Measurements from ENCODE around the gene SPOCK2. TPM values are rescaled to one million over a fixed set of nuclear protein-coding genes. Genes with fewer than 3 reads are reported as not detected.

Gene SPOCK2
- total and polyA plus RNA-seq, 2 of the 13 experiments (the other 11 are each of a cell fraction or from before 2014, with no cell fraction given): 8.6 to 30.6 TPM

DNA sequence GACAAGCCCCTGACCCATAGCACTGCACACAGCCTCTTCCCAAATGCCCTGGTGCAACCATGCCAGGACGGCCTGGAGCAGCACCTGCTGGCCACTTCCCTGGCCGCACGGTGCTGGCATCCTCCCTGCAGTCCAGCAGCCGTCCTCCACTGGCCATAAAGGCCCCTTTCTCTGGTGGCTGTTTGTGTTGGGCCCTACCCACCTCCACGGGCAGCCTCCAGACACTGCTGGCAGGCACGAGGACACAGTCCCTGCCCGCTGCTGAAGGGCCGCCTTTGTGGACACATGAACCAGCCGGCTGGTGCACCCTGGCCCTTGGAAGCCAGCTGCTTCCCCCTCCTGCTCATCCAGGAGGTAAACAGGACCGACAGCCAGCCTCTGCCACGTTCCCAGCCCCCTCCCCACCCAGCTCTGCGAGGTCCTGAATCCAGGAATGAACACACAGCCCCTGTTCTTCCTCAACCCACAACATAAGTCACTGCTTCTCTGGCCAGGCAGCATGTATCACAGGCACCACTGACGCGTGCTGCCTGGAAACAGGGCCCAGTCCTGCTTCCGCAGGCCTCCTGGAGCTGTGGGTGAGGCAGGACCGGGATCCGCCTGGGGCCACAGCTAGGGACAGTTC is 43.8 kb downstream of the SPOCK2 start (continued):
- TF ChIP-seq NPAS2 (CRISPR knock-in tag; IDR thresholded peaks at IDR 0.05; ENCODE audit: borderline replicate concordance): no peak
- no peak for TF ChIP-seq ZNF235 (CRISPR knock-in tag; IDR thresholded peaks at IDR 0.05; ENCODE audit: borderline replicate concordance)
- TF ChIP-seq ZNF644 (CRISPR knock-in tag; IDR thresholded peaks at IDR 0.05; ENCODE audit: low read depth): 0 out of 2 replicates have a peak, but pooled peaks have one; percentile 31
- TF ChIP-seq, protein P1, sequence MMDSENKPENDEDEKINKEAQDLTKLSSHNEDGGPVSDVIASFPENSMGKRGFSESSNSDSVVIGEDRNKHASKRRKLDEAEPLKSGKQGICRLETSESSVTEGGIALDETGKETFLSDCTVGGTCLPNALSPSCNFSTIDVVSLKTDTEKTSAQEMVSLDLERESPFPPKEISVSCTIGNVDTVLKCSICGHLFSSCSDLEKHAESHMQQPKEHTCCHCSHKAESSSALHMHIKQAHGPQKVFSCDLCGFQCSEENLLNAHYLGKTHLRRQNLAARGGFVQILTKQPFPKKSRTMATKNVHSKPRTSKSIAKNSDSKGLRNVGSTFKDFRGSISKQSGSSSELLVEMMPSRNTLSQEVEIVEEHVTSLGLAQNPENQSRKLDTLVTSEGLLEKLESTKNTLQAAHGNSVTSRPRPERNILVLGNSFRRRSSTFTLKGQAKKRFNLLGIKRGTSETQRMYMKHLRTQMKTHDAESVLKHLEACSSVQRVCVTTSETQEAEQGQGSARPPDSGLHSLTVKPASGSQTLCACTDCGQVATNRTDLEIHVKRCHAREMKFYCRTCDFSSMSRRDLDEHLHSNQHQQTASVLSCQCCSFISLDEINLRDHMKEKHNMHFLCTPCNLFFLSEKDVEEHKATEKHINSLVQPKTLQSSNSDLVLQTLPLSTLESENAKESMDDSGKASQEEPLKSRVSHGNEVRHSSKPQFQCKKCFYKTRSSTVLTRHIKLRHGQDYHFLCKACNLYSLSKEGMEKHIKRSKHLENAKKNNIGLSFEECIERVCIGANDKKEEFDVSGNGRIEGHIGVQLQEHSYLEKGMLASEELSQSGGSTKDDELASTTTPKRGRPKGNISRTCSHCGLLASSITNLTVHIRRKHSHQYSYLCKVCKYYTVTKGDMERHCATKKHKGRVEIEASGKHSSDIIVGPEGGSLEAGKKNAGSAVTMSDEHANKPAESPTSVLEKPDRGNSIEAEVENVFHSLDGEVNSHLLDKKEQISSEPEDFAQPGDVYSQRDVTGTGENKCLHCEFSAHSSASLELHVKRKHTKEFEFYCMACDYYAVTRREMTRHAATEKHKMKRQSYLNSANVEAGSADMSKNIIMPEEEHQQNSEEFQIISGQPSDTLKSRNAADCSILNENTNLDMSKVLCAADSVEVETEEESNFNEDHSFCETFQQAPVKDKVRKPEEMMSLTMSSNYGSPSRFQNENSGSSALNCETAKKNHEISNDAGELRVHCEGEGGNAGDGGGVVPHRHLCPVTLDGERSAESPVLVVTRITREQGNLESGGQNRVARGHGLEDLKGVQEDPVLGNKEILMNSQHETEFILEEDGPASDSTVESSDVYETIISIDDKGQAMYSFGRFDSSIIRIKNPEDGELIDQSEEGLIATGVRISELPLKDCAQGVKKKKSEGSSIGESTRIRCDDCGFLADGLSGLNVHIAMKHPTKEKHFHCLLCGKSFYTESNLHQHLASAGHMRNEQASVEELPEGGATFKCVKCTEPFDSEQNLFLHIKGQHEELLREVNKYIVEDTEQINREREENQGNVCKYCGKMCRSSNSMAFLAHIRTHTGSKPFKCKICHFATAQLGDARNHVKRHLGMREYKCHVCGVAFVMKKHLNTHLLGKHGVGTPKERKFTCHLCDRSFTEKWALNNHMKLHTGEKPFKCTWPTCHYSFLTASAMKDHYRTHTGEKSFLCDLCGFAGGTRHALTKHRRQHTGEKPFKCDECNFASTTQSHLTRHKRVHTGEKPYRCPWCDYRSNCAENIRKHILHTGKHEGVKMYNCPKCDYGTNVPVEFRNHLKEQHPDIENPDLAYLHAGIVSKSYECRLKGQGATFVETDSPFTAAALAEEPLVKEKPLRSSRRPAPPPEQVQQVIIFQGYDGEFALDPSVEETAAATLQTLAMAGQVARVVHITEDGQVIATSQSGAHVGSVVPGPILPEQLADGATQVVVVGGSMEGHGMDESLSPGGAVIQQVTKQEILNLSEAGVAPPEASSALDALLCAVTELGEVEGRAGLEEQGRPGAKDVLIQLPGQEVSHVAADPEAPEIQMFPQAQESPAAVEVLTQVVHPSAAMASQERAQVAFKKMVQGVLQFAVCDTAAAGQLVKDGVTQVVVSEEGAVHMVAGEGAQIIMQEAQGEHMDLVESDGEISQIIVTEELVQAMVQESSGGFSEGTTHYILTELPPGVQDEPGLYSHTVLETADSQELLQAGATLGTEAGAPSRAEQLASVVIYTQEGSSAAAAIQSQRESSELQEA (CRISPR knock-in tag; IDR thresholded peaks at IDR 0.05; ENCODE audit: not compliant biosample characterization): no peak
- 0 out of 2 replicates have a peak, but pooled peaks have one; percentile 3 for TF ChIP-seq MLX (CRISPR knock-in tag; IDR thresholded peaks at IDR 0.05)
- TF ChIP-seq ELF4 (CRISPR knock-in tag; IDR thresholded peaks at IDR 0.05; ENCODE audit: borderline replicate concordance): no peak
- TF ChIP-seq ZNF749 (CRISPR knock-in tag; IDR thresholded peaks at IDR 0.05; ENCODE audit: borderline replicate concordance): no peak
- no peak for TF ChIP-seq TBX3 (IDR thresholded peaks at IDR 0.05; ENCODE audit: borderline replicate concordance)
- TF ChIP-seq, protein P2, sequence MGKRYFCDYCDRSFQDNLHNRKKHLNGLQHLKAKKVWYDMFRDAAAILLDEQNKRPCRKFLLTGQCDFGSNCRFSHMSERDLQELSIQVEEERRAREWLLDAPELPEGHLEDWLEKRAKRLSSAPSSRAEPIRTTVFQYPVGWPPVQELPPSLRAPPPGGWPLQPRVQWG (CRISPR knock-in tag; IDR thresholded peaks at IDR 0.05; ENCODE audit: borderline replicate concordance, low read depth): no peak
- TF ChIP-seq ZMAT3 (CRISPR knock-in tag; conservative IDR thresholded peaks at IDR 0.05): 0 out of 2 replicates have a peak, but pooled peaks have one; percentile 50
- TF ChIP-seq, protein P3, sequence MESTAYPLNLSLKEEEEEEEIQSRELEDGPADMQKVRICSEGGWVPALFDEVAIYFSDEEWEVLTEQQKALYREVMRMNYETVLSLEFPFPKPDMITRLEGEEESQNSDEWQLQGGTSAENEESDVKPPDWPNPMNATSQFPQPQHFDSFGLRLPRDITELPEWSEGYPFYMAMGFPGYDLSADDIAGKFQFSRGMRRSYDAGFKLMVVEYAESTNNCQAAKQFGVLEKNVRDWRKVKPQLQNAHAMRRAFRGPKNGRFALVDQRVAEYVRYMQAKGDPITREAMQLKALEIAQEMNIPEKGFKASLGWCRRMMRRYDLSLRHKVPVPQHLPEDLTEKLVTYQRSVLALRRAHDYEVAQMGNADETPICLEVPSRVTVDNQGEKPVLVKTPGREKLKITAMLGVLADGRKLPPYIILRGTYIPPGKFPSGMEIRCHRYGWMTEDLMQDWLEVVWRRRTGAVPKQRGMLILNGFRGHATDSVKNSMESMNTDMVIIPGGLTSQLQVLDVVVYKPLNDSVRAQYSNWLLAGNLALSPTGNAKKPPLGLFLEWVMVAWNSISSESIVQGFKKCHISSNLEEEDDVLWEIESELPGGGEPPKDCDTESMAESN (CRISPR knock-in tag; conservative IDR thresholded peaks at IDR 0.05): peak; percentile 63; the same call in 1 of the 2 replicates
- TF ChIP-seq MATR3 (CRISPR knock-in tag; IDR thresholded peaks at IDR 0.05): no peak
- TF ChIP-seq ZNF709 (CRISPR knock-in tag; IDR thresholded peaks at IDR 0.05): no peak
- no peak for TF ChIP-seq CREM (IDR thresholded peaks at IDR 0.05)
- no peak for TF ChIP-seq CREM (CRISPR knock-in tag; IDR thresholded peaks at IDR 0.05)
- TF ChIP-seq RXRA (CRISPR knock-in tag; IDR thresholded peaks at IDR 0.05): peak; percentile 74
- TF ChIP-seq, protein P4, sequence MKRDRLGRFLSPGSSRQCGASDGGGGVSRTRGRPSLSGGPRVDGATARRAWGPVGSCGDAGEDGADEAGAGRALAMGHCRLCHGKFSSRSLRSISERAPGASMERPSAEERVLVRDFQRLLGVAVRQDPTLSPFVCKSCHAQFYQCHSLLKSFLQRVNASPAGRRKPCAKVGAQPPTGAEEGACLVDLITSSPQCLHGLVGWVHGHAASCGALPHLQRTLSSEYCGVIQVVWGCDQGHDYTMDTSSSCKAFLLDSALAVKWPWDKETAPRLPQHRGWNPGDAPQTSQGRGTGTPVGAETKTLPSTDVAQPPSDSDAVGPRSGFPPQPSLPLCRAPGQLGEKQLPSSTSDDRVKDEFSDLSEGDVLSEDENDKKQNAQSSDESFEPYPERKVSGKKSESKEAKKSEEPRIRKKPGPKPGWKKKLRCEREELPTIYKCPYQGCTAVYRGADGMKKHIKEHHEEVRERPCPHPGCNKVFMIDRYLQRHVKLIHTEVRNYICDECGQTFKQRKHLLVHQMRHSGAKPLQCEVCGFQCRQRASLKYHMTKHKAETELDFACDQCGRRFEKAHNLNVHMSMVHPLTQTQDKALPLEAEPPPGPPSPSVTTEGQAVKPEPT (CRISPR knock-in tag; IDR thresholded peaks at IDR 0.05; ENCODE audit: low read depth): no peak

Data from HepG2 (cell line).